ENCODE results near the gene C3orf18.
"Not testable (repeated sequence)": the region's sequence is repeated elsewhere in the genome, so short reads cannot be mapped to it uniquely, and the experiment has no call there.

C3orf18 gene

DNA sequence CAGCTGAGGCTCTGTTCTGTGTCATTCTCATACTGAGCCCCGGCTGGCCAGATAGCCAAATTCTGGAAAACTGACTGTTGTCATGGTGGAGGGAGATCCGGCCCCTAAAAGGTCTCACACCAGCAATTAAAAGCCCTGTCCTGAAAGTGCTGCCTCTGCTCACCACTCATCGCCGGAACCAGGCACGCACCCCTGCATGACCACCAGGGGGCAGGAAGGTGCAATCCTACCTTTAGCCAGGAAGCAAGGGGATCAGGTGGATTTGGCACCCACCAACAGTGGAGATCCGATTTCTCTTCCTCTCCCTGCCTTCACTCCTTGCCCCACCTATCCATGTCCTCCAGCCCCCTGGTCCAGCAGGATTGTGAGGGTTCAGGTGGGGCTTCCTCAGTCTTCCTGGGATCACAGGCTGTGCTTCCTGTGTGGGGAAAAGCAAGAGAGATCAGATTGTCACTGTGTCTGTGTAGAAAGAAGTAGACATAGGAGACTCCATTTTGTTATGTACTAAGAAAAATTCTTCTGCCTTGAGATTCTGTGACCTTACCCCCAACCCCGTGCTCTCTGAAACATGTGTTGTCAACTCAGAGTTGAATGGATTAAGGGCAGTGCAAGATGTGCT, 48.0 kb downstream of the C3orf18 start:
- DNase-seq = no peak

DNA sequence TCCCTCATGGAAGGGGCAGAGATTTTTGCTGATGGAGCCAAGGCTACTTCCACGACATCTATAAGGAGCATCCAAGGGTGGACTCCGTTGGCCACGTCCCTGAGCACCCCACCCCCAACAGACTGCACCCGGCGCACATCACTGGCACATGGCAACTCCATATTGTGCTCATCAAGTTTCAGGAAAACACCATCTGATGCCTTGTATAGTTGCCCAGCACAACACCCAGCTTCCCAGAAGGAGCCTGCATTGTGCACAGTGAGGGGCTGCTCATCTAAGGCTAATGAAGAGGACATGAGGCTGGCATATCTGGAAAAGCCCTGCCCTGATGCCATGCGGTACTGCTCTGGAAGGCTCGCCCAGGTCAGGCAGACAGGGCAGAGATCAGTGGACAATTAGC, 49.1 kb downstream of the C3orf18 start:
- DNase-seq = no peak

DNA sequence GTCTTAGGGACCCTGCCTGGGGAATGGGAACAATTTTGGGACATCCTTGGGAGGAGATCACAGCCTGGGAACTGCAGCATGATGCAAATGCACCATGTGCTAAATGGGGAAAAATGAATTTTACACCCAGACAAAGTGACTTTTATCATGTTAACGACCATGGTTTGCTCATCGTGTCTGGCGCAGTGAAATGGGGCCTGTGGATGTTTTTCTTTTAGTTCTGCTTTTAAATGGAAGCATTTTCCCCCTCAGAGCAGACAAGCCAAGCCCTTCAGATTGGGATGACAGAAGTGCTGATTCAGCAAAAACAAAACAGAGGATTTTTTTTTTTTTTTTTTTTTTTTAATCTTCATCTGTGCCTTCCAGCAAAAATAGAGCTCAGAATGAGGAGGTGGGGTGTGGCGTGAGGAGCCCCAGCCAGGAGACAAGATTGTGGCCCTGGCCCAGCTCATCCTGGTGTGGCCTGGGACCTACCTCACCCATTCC, 49.8 kb downstream of the C3orf18 start:
- no peak for DNase-seq

DNA sequence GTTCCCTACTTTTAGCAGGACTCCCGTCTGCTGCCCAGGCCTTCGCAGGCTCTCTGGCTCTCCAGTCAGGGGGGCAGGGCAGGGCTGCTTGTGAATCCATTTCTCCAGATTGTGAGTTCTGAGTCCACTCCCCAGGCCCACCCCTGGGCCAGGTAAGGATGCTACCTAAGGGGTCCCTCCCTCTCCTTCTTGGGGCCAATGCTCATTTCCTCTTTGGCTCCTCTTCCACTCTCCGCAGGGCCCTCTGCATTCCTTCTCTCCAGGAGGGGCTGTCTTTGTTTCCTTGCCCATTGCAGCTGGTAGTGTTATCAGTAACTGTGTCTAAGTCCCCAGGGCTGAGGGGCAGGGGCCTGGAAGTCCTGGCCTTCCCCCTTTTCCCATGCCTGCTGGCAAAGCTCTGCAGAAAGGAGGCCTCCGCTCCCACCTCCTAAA, 51.1 kb downstream of the C3orf18 start:
- DNase-seq = no peak

DNA sequence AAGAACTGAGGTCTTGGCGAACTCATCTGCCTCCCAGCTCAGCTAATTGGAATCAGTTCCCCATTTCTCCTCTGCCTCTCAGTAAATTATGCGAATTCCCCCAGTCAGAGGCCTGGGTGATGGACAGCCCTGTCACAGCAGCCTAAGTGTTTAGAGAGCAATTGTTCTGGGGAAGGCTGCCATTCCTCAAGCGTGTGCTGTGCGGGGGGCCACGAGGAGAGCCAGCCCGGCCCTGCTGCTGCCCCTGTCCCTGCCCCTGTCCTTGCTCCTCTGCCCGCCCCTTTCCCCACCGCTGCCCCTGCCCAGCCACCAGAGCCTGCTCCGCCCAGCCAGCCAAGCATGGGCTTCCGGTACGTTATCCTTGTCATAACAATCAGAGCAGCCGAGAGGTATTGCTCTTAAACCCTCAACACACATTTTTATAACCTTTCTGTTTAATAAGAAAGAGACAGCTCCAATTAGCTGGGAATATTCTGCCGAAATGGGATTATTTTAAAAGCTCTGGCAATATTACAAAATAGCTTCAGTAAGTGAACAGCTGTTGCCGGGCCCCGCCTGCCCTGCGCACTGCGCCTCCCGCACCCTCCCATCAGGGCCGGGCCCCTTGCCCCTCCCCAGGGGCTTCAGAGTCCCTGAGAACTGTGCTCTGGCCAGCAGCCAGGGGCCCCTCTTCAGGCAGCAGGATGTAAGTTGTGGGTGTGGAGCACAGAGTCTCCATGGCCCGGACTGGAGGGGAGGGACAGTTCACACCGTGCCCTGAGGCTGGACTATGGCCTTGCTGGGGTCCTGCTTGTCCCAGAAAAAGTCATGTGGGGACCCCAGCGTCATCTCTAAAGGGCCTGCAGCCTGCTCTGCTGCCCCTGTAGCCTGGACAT, 51.7 kb downstream of the C3orf18 start:
- no peak for DNase-seq

DNA sequence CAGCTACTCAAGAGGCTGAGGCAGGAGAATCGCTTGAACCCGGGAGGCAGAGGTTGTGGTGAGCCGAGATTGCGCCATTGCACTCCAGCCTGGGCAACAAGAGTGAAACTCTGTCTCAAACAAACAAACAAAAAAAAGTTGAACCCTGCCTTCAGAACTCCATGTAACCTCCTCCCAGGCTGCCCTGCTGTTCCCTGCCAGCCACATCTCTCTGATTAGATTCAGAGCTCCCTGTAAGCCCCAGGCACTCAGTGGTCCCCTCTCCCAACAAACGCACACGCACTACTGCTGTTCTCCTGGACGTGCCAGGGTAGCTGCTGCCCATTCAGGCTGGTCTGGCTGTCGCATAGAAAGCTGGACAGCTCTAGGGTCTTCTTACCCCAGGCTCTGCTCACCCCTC, 54.6 kb downstream of the C3orf18 start:
- DNase-seq = not testable (repeated sequence)

DNA sequence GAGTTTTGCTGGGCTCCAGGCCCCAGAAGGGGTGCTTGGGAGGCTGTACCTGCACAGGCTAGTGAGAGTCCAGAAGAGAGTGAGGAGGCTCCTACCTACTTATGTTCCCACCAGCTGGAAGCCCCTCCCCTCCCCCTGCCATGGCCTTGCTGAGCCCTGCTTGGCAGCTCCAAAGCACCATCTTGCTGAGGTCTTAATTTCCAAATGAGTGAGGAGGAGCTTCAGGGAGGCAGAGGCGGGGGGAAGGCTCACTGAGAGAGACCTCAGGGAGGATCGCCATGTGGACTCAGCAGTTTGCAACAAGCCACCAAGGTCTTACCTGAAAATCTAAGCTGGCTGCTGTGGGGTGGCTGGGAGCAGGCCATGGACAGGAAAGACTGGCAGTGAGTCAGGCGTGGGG, 55.4 kb downstream of the C3orf18 start:
- no peak for DNase-seq

DNA sequence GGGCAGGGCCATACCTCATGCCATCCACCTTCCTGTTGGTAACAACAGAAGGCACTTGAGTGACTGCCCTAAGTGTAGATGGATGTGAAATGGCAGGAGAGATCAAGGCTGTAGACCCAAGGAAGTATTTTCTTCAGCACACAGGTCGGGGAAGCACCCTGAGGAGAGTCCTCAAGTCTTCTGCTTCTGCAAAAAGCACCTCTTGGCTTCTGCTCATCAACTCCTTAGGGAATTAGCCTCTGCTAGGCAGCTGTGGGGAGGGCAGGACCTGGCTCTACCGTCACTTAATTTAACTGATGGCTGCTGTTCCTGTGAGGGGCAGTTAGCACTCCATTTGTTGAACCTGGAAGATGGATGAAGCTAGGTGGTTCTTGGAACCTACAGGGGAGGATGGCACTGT, 57.2 kb downstream of the C3orf18 start:
- DNase-seq = no peak

DNA sequence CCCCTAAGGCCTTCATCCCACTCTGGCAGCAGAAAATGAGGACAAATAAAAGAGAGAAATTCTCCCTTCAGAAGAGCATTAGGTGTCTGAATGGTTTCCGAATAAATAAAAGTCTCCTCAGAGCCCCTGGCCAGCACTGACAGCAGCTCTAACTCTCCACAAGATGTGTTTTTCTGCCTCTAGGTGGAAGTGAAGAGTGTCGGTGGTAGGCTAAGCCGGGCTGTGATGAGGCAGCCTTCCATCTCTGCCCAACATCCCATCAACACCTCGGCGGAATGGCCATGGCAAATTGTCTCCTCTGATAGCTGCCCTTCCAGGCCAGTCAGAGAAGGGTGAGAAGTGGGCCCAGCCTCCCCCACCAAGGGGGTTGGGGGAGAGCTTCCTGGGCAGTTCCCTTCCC, 57.8 kb downstream of the C3orf18 start:
- no peak for DNase-seq

DNA sequence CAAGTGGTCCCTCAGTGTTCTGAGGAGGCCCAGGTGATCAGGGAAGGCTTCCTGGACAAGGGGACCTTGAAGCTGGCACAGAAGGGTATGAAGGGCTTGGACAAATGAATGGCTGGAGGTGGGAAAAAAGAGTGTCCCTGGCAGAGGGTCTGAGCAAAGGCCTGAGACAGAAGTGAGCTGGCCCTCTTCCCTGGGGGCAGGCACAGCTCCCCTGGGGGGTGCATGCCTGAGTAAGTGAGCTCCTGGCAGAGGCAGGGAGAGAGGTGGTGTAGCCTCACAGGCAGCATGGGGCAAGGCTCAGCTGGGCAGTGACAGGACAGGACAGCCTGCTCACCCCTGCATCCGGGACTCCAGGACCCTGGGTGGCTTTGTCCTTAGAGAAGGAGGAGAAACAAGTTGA, 58.7 kb downstream of the C3orf18 start:
- no peak for DNase-seq
